H1 (cell line): ENCODE data around the gene MAP7. TPM values are rescaled to one million over a fixed set of nuclear protein-coding genes. Genes with fewer than 3 reads are reported as not detected.

Experiments used
- CTCF ChIA-PET: fragments of 300-600 bp; sonication (Branson Sonifier 250); formaldehyde crosslinking; loops from one replicate; lab custom pipeline; 2021; ENCODE audit not compliant: partially characterized antibody; lab: Charles Lee
- POLR2A ChIA-PET: fragments of 300-600 bp; sonication (Branson Sonifier 250); formaldehyde crosslinking; loops from one replicate; lab custom pipeline; 2021; ENCODE audit warnings: inconsistent platforms; ENCODE audit not compliant: partially characterized antibody; lab: Charles Lee
- DNase-seq, 2 experiments: peaks; one replicate each; pipeline versions ENCODE4 v3.0.0 to v3.0.0-alpha.2; 2010 to 2022; ENCODE audit warnings: low spot score in 2 of 2, low read depth in 1 of 2, mixed read lengths in 1 of 2
- FAIRE-seq: peaks from 2 replicates; lab custom pipeline; 2011; peaks lifted over from hg19 to GRCh38; lab: Jason Lieb, UNC
- H2AFZ ChIP-seq: 2 replicates; pipeline ENCODE4 v1.8.1; 2012; ENCODE audit warnings: low read length, inconsistent platforms
- H2AK5ac ChIP-seq: 2 replicates; pipeline ENCODE4 v1.6.1; 2013; ENCODE audit warnings: low read depth, low read length
- H2BK120ac ChIP-seq: replicated peaks from 2 replicates; pipeline ENCODE3; 2013; ENCODE audit warnings: low read depth, low read length, inconsistent platforms
- H2BK12ac ChIP-seq: 2 replicates; pipeline ENCODE4 v1.6.1; 2013; ENCODE audit warnings: low read depth, low read length
- H2BK15ac ChIP-seq: 2 replicates; pipeline ENCODE4 v1.6.1; 2013; ENCODE audit warnings: low read length
- H2BK20ac ChIP-seq: 2 replicates; pipeline ENCODE4 v1.6.1; 2013; ENCODE audit warnings: low read length
- H2BK5ac ChIP-seq: 2 replicates; pipeline ENCODE4 v1.6.1; 2013; ENCODE audit warnings: low read depth, low read length
- H3K14ac ChIP-seq: 2 replicates; pipeline ENCODE4 v1.6.1; 2013; ENCODE audit warnings: inconsistent platforms; ENCODE audit not compliant: insufficient read length
- H3K18ac ChIP-seq: 2 replicates; pipeline ENCODE4 v1.6.1; 2013; ENCODE audit warnings: low read length; ENCODE audit errors: extremely low read depth
- H3K23ac ChIP-seq: 2 replicates; pipeline ENCODE4 v1.6.1; 2013; ENCODE audit warnings: inconsistent platforms; ENCODE audit not compliant: insufficient read length
- H3K23me2 ChIP-seq: 2 replicates; pipeline ENCODE4 v1.6.1; 2013; ENCODE audit warnings: low read depth, low read length
- H3K27ac ChIP-seq: 2 replicates; pipeline ENCODE4 v1.6.1; 2011; ENCODE audit warnings: low read depth, low read length, inconsistent platforms
- H3K27me3 ChIP-seq, 4 experiments: replicated peaks in 1 of 4; 1 replicate in 1 of 4; 2 replicates in 3 of 4; pipeline versions ENCODE4 v1.6.1 to v1.8.1; 2011 to 2013; ENCODE audit warnings: low read length in 3 of 4, mild to moderate bottlenecking in 3 of 4, inconsistent platforms in 2 of 4, mixed read lengths in 2 of 4, moderate library complexity in 1 of 4; ENCODE audit not compliant: control insufficient read depth in 3 of 4, insufficient read depth in 3 of 4; ENCODE audit errors: extremely low read depth in 1 of 4
- H3K36me3 ChIP-seq, 4 experiments: 2 replicates each; pipeline versions ENCODE4 v1.6.1 to v1.8.1; 2011 to 2013; ENCODE audit warnings: mild to moderate bottlenecking in 4 of 4, low read length in 3 of 4, moderate library complexity in 2 of 4, control low read depth in 1 of 4, inconsistent platforms in 1 of 4; ENCODE audit not compliant: insufficient read depth in 4 of 4, control insufficient read depth in 2 of 4
- H3K4ac ChIP-seq: replicated peaks from 2 replicates; pipeline ENCODE3; 2013; ENCODE audit warnings: low read length, low read depth, mixed read lengths, inconsistent platforms; ENCODE audit not compliant: insufficient read length
- H3K4me1 ChIP-seq, 4 experiments: replicated peaks in 1 of 4; 1 replicate in 1 of 4; 2 replicates in 3 of 4; pipeline versions ENCODE4 v1.6.1 to v1.8.1; 2011 to 2013; ENCODE audit warnings: low read length in 3 of 4, inconsistent platforms in 2 of 4, mixed read lengths in 1 of 4; ENCODE audit not compliant: insufficient read depth in 4 of 4, control insufficient read depth in 3 of 4
- H3K4me2 ChIP-seq, 2 experiments: 2 replicates each; pipeline versions ENCODE4 v1.6.1 to v1.8.1; 2011 to 2013; ENCODE audit warnings: low read depth in 2 of 2, low read length in 2 of 2, control low read depth in 1 of 2, inconsistent platforms in 1 of 2, mild to moderate bottlenecking in 1 of 2; ENCODE audit not compliant: insufficient read depth in 1 of 2
- H3K4me3 ChIP-seq, 4 experiments: fragments of 200-600, 300-600 bp in 1 of 4; sonication (generic), shearing (Covaris generic), sonication (Bioruptor Twin) in 1 of 4; 2 replicates each; pipeline versions ENCODE4 v1.5.1 to v1.8.1; 2011 to 2016; ENCODE audit warnings: low read length in 4 of 4, low read depth in 3 of 4, control low read depth in 2 of 4, inconsistent platforms in 2 of 4, mild to moderate bottlenecking in 2 of 4, mixed read lengths in 1 of 4, moderate library complexity in 1 of 4; ENCODE audit not compliant: insufficient read depth in 2 of 4; ENCODE audit errors: extremely low read depth in 1 of 4
- H3K56ac ChIP-seq: replicated peaks from 2 replicates; pipeline ENCODE3; 2013; ENCODE audit warnings: low read depth, mild to moderate bottlenecking, mixed read lengths, low read length, inconsistent platforms; ENCODE audit not compliant: insufficient read length
- H3K79me1 ChIP-seq: 2 replicates; pipeline ENCODE4 v1.6.1; 2013; ENCODE audit warnings: low read depth, low read length, control low read depth
- H3K79me2 ChIP-seq, 2 experiments: 2 replicates each; pipeline versions ENCODE4 v1.6.1 to v1.8.1; 2012 to 2013; ENCODE audit warnings: low read length in 2 of 2, mild to moderate bottlenecking in 2 of 2, inconsistent platforms in 1 of 2; ENCODE audit not compliant: insufficient read depth in 2 of 2, control insufficient read depth in 1 of 2
- H3K9ac ChIP-seq, 4 experiments: replicated peaks in 1 of 4; 1 replicate in 1 of 4; 2 replicates in 3 of 4; pipeline versions ENCODE4 v1.6.1 to v1.8.1; 2011 to 2013; ENCODE audit warnings: low read depth in 3 of 4, low read length in 3 of 4, control low read depth in 2 of 4, mild to moderate bottlenecking in 2 of 4, moderate library complexity in 2 of 4, inconsistent platforms in 1 of 4; ENCODE audit errors: extremely low read depth in 1 of 4
- H3K9me3 ChIP-seq, 2 experiments: 2 replicates each; pipeline versions ENCODE4 v1.6.1 to v1.8.1; 2012 to 2013; ENCODE audit warnings: mild to moderate bottlenecking in 2 of 2, moderate library complexity in 2 of 2, control low read depth in 1 of 2, inconsistent platforms in 1 of 2, low read depth in 1 of 2, low read length in 1 of 2, mixed read lengths in 1 of 2; ENCODE audit not compliant: insufficient read depth in 2 of 2
- H4K20me1 ChIP-seq, 2 experiments: replicated peaks in 1 of 2; 2 replicates each; pipeline versions ENCODE3 to v1.8.1; 2011 to 2013; ENCODE audit warnings: inconsistent platforms in 2 of 2, low read length in 2 of 2, mild to moderate bottlenecking in 1 of 2; ENCODE audit not compliant: insufficient read depth in 2 of 2, control insufficient read depth in 1 of 2
- H4K5ac ChIP-seq: 2 replicates; pipeline ENCODE4 v1.6.1; 2013; ENCODE audit warnings: low read length, low read depth, mixed read lengths, inconsistent platforms; ENCODE audit not compliant: insufficient read length
- H4K8ac ChIP-seq: 2 replicates; pipeline ENCODE4 v1.8.0; 2013; ENCODE audit warnings: mild to moderate bottlenecking, moderate library complexity, low read length, inconsistent platforms; ENCODE audit not compliant: insufficient read depth; ENCODE audit errors: extremely low read depth
- H4K91ac ChIP-seq: replicated peaks from 2 replicates; pipeline ENCODE3; 2013; ENCODE audit warnings: low read length, mixed read lengths, inconsistent platforms; ENCODE audit not compliant: insufficient read length
- KDM1A ChIP-seq: fragments of 200-600, 300-600 bp; sonication (generic); IDR thresholded peaks from 2 replicates; pipeline ENCODE4 v1.7.1; 2016; ENCODE audit warnings: mild to moderate bottlenecking, low read length, borderline replicate concordance
- SIX5 ChIP-seq: IDR thresholded peaks from 2 replicates; pipeline ENCODE4 v1.6.1; 2011; ENCODE audit warnings: mild to moderate bottlenecking, low read depth, low read length
- SP2 ChIP-seq: IDR thresholded peaks from 2 replicates; pipeline ENCODE4 v1.6.1; 2012; ENCODE audit warnings: mild to moderate bottlenecking, low read length, inconsistent platforms
- WGBS, 2 experiments: shearing (Covaris generic) in 1 of 2; methylation state at CpG; one replicate each; pipeline versions ENCODE4 v1.1.6 to v1.1.7; 2013 to 2015; ENCODE audit warnings: low lambda C conversion rate in 2 of 2, mixed read lengths in 2 of 2, inconsistent platforms in 1 of 2, low coverage in 1 of 2, missing lambda C conversion rate in 1 of 2; ENCODE audit not compliant: insufficient replicate concordance in 2 of 2, insufficient coverage in 1 of 2, insufficient read length in 1 of 2; ENCODE audit errors: extremely low coverage in 1 of 2, missing lambda C conversion rate in 1 of 2; 5-methylcytosine and 5-hydroxymethylcytosine counted together
- polyA plus RNA-seq, 7 experiments: library from polyadenylated mRNA; depleted of rRNA in 3 of 7; stranded (reverse) in 5 of 7; unstranded in 2 of 7; fragments of >200 nt in 5 of 7; fragments of 200-250 nt in 2 of 7; gene quantifications; 1 replicate in 5 of 7; 2 replicates in 1 of 7; 4 replicates in 1 of 7; pipeline versions ENCODE4 v1.2.1 to v1.2.3, GENCODE V29; 2011 to 2013; ENCODE audit warnings: missing spikeins in 2 of 7, mixed read lengths in 2 of 7
- total RNA-seq: library from RNA; stranded (reverse); fragmentation: NEBNext Ultra II Directional; extraction: Animal tissue kit (Norgen Biotek cat#: 25700); gene quantifications from 2 replicates; pipeline ENCODE4 v1.2.1, GENCODE V29; 2021

The MAP7 gene
- total and polyA plus RNA-seq, 2 of the 8 experiments (the other 6 are each of a cell fraction or from before 2014, with no cell fraction given) = 13.5 to 66.9 TPM

DNA sequence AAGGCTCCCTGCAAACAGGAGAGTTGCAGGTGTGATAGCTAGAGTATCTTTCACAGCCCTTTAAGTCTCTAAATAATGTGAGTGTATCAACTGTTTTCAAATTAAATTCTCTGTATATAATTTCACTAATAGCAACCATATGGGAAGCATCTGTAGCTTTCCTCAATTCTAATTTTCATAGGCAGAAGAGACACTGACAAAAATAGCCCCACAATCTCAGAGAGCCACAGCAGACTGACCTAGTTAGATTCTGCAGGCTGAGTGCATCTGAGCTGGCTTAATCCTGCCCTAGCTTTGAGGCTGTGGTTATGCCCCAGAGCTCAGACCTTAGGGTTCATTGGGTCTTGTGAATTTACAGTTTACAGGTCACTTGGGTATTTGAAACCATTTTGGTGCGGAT is 63.9 kb downstream of the MAP7 start:
- Histone ChIP-seq H4K91ac (no peak overlapping the region), H2AK5ac (no peak overlapping the region), H2BK15ac (no peak overlapping the region), H3K27ac (no peak overlapping the region), H3K14ac (no peak overlapping the region), H3K9ac (no peak overlapping the region), H3K56ac (no peak overlapping the region), H3K23me2 (no peaks in the 10 kb centered on the region), H3K79me2 (peaks cover 0 to 78% of the 10 kb centered on the region in 2 experiments; a peak in 2 of 4 replicates), H3K4ac (no peak overlapping the region), H3K27me3 (no peaks in the 10 kb centered on the region), H3K18ac (no peak overlapping the region), H3K4me2 (no peak overlapping the region), H3K23ac (no peak overlapping the region), H3K36me3 (no peaks in the 10 kb centered on the region), H2BK12ac (no peak overlapping the region), H2BK20ac (no peak overlapping the region), H3K4me1 (peaks cover 0 to 3% (median 0%) of the 10 kb centered on the region in 4 experiments; a peak in 2 of 7 replicates), H2BK120ac (no peak overlapping the region), H2AFZ (no peak overlapping the region), H4K5ac (no peak overlapping the region), H4K20me1 (no peaks in the 10 kb centered on the region), H4K8ac (no peak overlapping the region), H3K9me3 (peaks cover 0 to 2% of the 10 kb centered on the region in 2 experiments; a peak in 1 of 4 replicates), H2BK5ac (no peak overlapping the region), H3K4me3 (no peak overlapping the region), H3K79me1 (no peaks in the 10 kb centered on the region)
- POLR2A ChIA-PET = no interaction called here
- DNase-seq (no peak), FAIRE-seq (no peak)
- CTCF ChIA-PET = interaction anchor here (1.4 kb wide), 1 partner anchor 15 kb away, joined by 6 read pairs; no protein-coding TSS in a partner anchor
- 100% methylated on average over 1 of the region's 1 CpG; no CpG with 5 or more reads in 1 of the 2 experiments for WGBS, 2 experiments
- TF ChIP-seq SP2 (no peak), SIX5 (no peak), KDM1A (no peak)
